CD4-positive, alpha-beta T cell treated with Interleukin-6 at 100 ng/mL for 8 hours (primary cell): Measurements from ENCODE around the gene ADGRA1.

Experiments
- DNase-seq: peaks from one replicate; pipeline ENCODE4 v3.0.0-alpha.2; 2020; ENCODE audit warnings: mixed read lengths, low spot score

Gene ADGRA1

DNA sequence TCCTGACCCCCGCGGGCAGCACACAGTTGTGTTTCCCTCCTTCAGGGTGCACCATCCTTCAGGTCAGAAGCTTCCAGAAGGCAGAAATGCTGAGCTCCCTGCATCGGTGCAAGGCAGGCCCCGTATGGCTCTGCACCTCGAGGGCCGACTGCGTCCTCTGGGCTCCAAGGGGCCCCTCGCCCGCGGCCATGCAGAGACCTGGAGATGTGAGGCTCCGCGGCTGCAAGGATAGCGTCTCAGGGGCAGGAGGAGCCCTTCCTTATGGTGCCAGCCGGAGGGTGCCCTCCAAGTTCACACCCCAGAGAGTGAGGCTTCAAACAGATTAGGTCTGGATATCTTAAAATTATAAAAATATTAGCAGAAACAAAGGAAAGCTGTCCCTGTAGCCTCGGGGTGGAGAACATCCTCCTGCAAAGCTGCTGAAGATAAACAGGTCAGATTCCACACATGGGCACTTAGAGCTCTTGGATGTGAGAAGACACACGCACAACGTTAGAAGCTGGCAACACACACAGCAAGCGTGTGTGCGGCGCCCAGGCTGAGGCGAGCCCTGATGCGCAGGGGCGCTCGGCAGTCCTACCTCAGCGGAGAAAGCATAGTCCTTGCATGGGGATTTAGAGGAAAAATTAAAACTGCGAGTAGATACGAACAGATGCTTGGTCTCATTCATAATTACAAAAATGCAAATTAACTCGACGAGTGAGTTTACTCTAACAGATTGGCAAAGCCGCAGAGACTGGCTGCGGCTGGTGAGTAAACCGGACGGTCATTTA is 92.7 kb downstream of the ADGRA1 start:
- no peak for DNase-seq

DNA sequence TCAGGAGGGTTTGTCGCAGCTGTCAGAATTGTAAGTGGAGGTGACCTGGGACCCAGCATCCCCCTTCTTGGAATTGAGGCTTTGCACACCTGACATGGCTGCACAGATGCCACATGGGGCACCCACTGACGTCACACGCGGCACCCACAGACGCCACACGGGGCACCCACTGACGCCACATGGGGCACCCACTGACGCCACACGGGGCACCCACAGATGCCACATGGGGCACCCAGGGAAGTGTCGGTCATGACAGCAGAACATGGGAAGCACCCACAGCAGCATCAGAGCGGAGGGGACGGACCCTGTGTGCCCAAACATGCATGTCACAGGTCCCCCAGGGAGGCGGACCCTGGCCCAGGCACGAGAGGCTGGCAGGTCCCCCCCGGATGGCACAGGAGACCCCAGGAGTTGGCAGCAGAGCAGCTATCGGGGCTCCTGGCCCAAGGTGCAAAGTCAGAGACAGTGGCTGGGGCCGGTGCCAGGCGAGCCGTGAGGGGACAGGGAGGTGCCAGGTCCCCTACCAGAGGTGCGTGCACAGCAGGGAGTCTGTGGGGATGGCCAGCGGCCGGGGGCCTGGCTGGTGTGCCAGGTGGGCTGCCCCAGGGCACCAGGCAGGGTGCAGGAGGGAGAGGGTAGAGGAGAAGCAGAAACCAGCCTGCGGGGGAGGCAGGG is 93.4 kb downstream of the ADGRA1 start:
- no peak for DNase-seq
